Ureter (tissue), 1 donor: Measurements from ENCODE around the gene LARP1. TPM values are rescaled to one million over a fixed set of nuclear protein-coding genes. Genes with fewer than 3 reads are reported as not detected.

Experiments used
- DNase-seq: peaks from one replicate; pipeline ENCODE4 v3.0.0-alpha.2; 2020; ENCODE audit warnings: low spot score
- total RNA-seq: library from RNA; stranded (reverse); gene quantifications from one replicate; pipeline ENCODE4 v1.2.4, GENCODE V29; 2023
- donor health status: DM: yes; HTN: yes; CAD: no.

The LARP1 gene
- total RNA-seq, 1 donor from 2014 or later = 300 TPM

DNA sequence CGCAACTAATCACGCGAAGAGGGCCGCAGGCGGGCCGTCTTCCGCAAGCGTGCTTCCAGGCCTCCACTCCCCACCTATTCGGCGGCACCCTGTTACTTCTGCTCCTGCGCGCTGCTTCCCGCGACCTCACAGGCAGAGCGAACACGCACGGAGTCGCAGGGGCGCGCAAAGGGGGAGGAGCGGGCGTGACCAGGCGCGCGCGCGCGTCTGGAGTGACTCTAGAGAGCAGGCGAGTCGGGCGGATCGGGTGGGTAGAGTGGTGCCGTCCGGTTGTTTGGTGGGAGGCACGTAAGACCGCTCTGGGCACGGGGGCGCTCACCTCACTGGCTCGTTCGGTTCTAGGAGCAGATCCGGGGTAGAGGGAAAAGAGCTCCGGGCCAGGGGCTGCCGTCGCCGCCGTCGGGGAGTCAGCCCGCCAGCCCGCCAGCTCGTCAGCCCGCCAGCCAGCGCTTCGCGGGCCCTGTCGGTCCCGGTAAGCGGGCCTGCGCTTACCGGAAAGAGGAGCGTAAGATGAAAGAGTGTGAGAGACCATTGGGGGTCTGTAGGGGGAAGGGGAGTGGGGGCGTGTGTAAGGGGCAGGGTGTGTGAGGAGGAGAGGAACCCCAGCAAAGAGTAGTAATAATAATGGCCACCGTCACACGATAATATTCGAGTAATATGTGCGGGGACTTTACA, 103.3 kb downstream of the LARP1 start, which contains the start of gene CNOT8:
TSS of gene CNOT8 (plus strand) at position 331 of the 675 bp plus-strand sequence. CDS start 4,652 bp downstream, outside the sequence.
- DNase-seq = peak; percentile 99

DNA sequence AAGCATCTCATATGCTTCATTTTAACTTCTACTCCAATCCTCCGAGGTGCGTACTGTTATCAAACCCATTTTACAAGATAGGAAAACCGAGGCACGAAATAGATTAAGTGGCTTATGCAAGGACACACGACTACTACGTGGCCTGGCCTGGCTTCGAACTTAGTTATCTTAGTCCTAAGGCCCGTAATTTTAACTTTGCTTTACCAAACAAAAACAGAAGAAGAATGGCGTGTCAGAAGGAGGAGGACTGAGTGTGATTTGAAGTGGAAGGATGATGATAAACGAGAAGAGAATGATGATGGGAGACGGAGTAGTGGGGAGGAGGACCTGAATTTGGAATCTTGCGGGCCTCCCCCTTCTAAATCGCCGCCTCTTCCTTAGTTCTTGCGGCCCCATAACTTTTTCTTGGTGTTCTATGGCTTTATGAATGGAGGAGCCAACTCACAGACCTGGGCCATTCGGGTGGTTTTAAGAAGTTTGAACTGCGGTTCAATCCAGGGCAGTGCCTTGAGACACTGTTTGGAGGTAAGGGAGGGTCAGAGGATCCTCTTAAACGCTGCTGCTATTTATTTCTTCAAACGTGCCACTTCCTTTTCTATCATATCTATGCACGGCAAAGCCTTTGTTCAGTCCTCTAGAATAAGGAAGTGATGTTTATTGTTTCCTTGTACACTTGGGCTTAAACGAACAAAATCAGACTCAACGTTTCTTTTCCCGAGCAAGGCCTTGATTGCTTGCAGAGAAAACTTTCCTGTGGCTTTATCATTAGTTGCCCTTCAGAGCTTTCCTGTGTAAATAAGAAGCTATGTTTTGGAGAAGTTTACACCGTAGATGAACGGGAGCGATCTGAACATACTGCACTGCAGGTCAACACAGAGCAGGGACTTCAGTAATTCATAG, 104.0 kb downstream of the LARP1 start:
- DNase-seq = no peak

DNA sequence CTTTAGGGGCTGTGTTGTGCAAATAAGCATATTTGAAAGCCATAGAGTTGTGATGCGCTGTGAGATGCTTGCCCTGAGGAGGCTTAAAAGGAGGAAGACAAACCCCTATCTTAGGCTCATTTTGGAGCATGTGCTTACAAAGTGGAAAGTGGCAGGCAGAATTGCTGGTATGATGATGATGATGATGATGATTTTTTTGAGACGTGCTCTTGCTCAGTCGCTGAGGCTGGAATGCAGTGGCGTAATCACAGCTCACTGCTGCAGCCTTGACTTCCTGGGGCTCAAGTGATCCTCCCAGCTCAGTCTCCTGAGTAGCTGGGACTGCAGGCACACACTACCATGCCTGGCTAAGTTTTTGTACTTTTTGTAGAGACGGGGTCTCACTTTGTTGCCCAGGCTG, 104.9 kb downstream of the LARP1 start:
- no peak for DNase-seq

DNA sequence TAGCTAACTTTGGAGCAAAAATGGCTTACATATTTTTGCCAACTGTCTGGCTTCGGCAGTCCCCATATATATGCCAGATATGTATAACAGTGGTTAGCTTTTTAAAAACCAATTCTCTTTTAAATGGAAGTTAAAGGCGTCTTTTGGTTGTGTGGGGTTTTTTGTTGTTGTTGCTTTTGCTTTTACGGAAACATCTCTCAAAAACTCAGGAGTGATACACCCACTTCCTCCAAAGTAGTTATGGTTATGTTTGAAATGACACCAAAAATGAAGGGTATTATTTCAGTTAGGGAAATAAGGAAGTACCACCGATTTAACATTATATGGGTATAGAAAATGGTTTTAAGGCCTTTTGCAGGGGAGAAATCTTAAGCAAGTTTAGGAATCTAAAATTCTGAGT, 105.6 kb downstream of the LARP1 start:
- DNase-seq = no peak

DNA sequence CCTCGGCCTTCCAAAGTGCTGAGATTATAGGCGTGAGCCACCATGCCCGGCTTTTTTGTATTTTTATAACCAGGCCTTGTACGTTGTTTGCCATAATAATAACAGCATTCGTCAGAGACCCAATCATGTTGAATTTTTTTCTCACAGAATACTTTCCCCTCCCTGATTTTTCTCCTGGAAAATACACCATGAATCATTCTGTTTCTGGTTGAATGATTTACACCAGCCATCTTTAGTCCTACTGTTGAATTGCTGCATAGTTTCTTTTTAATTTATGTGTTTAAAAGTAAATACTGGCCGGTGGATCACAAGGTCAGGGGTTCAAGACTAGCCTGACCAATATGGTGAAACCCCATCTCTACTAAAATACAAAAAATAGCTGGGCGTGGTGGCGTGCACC, 106.8 kb downstream of the LARP1 start:
- no peak for DNase-seq

DNA sequence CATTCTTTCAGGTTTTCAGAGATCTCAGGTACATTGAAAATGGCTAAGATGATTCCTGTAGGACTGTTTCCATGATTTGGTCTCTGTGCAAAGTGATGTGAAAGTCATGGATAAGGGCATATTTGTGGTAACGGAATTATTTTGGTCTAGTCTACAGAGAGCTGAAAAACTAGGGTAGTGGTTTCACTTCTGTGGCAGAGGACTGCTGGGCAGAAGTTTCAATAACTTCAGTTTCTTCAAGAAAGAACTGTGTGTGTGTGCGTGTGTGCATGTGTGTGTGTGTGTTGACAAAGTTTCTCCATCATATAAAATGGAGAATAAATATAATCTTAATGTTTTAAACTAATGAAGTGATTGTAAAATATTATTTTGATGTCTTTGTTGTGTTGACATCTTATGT, 107.6 kb downstream of the LARP1 start:
- DNase-seq = no peak

DNA sequence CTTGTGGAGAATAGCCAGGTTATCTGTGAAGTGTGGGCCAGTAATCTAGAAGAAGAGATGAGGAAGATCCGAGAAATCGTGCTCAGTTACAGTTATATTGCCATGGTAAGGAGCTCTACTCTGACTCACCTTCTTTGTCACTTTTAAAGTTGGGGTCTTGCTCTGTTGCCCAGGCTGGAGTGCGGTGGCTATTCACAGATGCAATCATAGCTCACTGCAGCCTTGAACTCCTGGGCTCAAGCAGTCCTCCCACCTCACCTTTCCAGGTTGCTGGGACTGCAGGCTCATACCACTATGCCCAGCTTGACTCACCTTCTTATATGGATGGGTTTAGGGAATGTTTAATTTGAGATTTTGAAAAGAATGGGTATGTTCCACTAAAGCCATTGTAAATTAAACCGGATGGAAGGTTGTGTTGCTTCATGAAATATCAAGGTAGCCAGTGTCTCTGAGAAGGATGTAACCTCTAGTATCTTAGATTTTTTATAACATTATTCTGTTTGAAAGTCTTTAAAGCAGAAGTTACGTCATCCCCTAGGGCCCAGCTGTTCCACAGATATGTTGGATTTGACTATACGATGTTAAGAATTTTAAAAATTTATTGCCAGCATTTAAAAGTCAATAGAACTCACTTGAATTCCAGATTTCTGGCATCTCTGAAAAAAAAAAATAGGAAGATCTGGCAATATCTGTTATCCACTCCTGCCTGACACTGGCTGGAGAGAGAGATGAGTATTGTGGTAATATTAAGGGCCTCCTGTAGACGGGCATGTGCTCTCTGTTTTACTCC, 108.3 kb downstream of the LARP1 start:
- DNase-seq = no peak

DNA sequence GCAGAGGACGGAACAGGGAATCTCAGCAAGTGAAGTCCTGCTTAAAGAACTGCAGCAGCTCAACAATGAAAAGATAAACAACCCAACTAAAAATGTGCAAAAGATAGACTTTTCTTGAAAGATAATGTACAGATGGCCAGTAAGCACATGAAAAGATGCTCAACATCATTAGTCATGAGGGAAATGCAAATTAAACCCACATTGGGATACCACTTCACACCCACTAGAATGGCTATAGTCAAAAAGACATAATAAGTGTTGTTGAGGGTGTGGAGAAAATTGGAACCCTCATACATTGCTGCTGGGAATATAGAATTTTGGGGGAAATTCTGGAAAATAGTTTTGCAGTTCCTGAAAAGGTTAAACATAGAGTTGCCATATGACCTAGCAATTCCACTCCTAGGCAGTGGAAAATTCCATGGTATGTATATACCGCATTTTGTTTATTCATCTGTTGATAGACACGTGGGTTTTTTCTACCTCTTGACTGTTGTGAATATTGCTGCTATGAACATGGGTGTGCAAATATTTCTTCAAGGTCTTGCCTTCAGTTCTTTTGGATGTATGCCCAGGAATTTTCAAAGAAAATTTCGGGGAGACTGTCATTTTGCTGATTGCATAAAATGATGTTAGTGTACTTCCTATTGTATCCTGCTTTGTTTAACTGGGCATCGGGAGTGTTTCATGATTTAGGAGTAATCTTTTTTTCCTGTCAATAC, 110.4 kb downstream of the LARP1 start:
- no peak for DNase-seq

DNA sequence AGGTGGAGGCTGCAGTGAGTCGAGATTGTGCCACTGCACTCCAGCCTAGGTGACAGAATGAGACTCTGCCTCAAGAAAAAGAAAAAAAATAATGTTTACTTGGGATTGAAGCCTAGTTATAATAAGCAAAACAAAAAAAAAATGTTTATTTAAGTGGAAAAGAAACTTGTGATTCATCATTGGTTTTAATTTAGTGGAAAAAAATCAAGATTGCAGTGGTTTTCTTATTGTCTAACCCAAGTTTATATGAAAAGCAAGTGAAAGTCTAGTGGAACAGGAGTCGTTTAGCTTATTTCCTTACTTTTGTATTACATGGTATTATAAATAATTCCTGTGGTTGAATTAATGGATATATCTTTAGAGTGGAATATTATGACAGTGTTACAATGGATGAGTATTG, 111.7 kb downstream of the LARP1 start:
- DNase-seq = no peak

Other genes starting within 250 kb of the LARP1 start
- gene FAXDC2, start 95.2 kb downstream of the LARP1 start, total RNA-seq = 15.0 TPM
- gene CNOT8, start 103.2 kb downstream of the LARP1 start, total RNA-seq = 39.2 TPM
- 20.9 TPM for gene GEMIN5, start 182.8 kb downstream of the LARP1 start, total RNA-seq
- 30.5 TPM for gene MRPL22, start 185.7 kb downstream of the LARP1 start, total RNA-seq